MV-4-11 (cell line): Measurements from ENCODE around the gene OTOS.

Experiments
- DNase-seq: peaks from one replicate; lab custom pipeline; 2025; lab: John Stamatoyannopoulos, UW

OTOS gene

DNA sequence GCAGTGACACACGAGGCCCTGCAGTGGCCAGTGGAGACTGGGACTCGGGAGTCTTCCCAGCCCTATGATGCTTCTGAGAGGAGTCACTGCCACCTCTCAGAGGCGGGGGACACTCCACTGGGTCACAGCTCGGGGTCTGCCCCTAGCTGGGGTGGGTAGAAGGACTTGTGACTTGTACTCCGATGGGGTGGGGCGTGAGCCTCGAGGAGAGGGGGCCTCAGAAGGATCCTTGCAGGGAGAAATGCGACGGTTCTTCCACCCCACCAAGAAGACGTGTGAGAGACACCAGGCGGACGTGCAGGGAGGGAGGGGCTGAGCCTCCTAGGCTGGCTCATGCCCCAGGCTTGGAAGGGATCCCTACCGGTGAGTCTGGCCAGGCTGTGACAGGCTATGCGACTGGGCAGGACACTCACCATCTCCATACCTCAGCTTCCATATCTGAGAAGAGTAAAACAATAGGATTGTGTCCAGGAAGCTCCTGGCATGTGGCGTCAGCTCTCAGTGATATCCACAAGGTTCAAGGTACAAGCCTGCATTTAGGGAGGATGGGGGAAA, 11.1 kb upstream of the OTOS start:
- no peak for DNase-seq

DNA sequence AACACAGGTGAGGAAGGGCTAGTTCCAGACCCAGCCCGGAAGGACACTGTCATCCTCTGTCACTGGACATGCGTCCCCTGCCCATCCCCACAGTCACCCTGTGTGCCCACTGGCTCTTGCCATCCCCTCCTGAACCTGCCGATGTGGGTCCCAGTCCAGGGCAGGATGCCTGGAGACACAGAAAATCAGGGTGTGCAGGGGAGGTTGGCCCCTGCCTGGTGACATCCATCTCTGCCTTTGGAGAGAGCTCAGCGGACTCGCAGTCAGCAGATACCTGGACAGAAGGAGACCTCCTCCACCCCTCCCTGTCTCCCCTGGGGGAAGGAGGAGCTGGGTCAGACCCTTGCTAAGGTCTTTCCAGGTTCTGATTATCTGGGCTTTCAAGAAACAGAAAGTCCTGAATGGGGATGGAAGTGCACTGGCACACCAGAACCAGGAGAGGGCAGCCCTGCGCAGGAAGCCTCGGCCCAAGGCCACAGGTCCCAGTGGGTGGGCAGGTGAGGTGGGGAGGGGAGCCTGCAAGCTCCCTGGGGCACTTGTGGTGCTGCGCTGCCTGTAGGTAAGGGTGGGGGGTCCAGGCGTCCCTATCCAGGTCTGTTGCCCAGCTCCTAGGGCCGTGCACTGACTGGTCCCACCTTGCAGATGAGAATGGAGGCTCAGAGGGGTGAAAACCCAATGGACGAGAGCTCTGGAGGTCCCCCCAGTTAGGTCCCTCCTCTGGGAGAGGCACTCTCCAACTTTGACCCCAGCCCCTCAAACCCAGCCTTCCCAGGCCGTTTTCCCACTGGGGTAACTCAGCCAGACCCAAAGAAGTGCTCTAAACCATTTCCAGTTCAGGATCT, 9.7 kb upstream of the OTOS start:
- no peak for DNase-seq

DNA sequence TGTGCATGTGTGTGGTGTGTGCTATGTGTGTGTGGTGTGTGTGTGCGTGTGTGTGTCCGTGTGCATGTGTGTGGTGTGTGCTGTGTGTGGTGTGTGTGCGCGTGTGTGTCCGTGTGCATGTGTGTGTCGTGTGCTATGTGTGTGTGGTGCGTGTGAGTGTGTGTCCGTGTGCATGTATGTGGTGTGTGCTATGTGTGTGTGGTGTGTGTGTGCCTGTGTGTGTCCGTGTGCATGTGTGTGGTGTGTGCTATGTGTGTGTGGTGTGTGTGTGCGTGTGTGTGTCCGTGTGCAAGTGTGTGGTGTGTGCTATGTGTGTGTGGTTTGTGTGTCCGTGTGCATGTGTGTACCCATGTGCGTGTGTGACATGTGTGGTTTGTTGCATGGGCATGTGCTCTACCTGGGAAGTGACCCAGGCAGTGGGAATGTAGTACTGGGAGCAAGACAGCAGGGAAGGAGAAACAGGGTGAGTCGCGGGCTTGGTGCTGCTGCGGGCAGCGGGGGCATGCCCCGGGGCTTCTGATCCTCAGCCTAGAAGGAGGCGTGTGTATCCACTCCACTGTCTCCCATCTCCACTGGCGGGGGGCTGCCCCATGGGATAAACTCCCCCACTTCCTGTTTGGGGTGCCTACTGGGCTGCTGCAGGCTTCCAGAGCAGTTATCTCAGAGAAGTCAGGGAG, 7.6 kb upstream of the OTOS start:
- no peak for DNase-seq

DNA sequence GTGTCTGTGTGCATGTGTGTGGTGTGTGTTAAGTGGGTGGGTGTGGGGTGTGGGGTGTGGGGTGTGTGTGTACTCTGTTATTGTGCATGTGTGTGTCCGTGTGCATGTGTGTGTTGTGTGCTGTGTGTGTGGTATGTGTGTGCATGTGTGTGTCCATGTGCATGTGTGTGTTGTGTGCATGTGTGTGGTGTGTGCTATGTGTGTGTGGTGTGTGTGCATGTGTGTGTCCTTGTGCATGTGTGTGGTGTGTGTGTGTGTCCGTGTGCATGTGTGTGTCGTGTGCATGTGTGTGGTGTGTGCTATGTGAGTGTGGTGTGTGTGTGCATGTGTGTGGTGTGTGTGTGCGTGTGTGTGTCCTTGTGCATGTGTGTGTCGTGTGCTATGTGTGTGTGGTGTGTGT, 6.9 kb upstream of the OTOS start:
- no peak for DNase-seq

DNA sequence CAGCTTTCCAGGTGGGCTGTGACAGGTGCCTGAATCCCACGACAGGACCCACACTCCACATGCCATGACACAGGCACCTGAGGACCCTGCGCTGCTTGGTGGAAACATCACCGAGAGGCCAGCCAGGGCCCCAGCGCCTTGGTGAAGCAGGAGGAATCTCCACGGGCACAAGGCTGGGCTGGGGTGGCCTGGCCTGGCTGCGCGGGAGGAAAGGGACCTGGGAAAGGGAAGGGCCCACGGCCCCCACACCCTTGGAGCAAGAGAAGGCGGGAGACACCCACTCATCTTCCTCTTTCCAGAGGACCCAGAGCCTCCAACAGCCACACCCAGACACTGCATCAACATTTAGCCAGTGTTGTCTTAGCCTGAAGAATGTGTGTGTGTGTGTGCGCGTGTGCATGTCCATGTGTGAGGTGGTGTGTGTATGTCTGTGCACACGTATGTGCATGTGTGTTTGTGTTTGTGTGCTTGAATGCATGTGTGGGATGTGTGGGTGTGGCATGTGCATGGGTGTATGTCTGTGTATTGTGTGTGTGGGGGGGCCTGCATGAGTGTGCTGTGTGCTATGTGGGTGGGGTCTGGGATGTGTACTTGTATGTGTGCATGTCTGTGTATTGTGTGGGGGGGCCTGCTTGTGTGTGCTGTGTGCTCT, 6.3 kb upstream of the OTOS start:
- no peak for DNase-seq

DNA sequence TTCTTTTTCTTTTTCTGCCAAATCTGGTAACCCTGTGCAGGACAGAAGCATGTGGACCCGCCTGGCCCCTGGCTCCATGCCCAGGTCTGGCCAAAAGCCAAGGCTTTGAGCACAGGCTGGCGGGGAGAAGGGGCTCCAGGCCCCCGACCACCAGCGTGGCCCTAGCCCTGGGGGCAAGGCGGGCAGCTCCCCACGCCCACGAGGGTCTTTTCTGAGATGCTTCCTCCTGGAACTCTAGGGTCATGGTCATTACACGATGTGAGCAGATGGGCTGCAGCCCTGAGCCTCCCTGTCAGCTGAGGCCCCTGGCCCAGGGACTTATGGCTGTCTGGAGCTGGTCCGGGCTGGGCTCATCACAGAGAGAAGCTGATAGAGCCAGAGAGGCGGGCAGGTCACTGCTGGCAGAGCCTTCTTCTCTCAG, 5.7 kb upstream of the OTOS start:
- DNase-seq, result no peak

DNA sequence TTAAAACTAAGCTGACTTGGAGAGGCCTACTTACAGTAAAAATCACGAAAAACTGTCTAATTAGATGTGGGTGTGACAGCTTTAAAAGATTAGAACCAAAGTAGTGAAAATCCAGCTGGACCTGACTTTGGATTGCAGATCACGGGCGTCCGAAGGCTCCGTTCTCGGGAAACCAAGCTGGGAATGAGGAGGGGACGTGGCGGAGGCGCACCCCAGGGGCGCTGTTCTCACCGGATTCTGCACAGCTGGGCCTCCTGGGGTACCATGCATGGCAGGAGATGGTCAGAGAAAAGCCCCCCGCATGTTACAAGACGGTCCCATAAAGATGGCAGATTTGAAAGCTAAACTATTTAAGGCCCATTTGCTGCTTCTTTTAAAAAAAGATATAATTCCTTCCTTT, 5.0 kb upstream of the OTOS start:
- DNase-seq, result no peak

DNA sequence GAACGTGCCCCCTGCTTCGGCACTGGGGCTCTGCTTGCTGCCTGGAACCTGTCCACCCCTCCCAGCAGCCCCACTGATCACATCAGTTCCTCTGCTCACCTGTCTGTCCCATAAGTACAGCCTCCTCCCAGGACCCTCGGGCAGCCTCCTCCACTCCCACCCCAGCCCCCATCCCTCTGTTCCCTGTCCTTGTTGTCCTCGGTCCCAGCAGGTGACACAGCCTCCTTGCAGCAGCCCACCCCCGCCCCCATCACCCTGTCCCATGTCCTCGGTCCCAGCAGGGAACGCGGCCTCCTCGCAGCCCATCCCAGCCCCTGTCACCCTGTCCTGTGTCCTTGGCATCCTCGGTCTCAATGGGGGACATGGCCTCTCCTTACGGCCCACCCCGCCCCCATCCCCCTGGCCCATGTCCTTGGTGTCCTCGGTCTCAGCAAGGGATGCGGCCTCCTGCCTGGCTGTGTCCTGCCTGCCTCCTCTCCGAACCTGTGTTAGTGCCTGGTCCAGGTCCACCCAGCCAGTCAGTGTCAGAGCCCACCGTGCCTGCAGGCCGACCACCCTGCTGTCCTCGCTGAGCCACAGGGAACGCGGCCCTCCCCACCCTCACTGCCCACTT, 4.3 kb upstream of the OTOS start:
- no peak for DNase-seq

DNA sequence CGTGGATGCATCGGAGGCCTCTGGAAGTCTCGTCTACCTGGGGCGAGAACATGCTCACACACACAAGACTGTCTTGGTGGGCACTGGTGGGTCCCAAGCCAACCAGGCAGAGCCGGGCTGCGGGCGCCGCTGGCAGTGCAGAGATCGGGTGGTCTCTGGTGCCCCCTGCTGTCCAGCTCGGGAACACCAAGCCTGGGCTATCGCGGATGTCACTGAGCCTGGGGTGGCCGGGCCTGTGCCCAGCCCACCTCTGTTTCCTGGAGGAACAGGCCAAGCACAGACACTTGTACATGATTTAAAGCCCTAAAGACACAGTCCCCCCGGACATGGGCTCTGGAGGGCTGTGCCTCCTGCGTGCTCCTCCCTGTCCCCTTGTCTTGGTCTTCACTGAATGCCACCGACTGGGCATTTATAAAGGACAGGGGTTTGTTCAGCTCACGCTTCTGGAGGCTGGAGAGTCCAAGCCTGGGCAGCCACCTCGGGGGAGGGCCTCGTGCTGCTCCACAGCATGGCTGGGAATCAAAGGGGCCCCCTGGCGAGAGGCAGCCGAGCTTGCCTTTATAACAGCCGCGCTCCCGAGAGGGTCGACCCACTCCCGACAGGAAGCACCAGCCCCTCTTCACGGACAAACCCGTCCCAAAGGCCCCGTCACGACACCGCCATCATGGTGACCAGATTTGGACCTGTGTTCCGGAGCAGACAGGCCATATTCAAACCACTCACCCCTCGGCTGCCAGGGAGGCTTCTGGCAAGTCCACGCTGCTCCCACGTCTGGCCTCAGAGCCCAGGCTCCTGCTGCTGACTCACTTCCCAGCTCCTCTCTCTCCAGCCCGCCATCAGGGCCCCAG, 3.6 kb upstream of the OTOS start:
- peak; percentile 29 for DNase-seq

DNA sequence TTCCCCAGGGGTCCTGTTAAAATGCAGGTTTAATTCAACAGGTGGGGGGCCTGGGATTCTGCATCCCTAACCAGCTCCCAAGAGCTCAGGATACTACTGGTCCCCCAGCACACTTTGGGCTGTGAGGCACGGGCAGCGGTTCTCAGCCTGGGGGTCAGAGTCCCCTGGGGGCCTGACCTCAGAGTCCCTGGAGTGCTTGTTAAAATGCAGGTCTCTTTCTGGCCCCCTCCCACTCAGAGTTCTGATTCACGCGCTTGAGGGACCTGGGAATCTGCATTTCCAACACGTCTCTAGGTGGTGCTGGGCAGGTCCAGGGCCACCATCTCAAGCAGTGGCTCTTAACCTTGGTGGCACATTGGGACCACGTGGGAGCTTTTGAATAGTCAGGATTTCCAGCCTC, 2.8 kb upstream of the OTOS start:
- DNase-seq, result no peak

DNA sequence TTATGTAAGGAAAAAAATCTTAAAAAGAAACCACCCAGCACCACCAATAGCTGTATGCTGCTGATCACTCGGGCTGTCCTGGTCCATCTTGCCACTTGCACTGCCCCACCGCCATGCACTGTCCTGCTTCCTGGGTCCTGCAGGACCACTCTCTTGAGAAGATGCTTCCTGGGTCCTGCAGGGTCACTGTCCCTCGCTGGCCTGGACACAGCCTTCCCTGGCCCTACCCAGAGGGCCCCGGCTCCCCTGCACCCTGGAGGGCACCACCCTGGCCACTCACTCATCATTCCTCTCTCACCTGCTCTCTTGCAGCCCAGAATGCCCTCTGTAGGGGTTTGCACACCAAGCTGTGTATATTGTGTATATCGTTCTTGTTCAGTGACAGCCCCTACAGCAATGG, 2.4 kb upstream of the OTOS start:
- no peak for DNase-seq

DNA sequence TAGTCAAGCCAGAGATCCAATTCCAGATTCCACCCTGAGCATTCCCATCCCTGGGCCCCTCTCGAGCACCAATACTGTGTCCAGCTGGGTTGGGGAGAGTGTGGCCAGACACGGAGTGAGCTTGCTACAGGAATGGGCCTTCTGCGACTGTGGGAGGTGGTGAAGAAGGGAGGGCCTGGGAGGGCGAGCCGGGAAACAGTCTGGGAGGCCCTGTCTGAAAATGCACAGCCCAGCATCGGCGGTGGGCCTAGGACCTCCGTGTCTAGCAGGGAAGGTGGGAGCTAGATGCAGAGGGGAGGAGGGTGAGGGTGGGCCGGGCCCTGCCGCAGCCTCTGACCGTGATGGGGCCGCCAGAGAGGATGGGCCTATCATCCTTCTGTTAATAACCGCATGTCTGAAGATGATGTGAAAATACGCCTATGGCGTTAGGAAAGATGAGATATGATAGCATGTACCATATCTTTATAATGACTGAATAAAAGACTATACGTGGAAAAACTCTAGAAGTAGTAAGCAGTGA, 1.9 kb upstream of the OTOS start:
- DNase-seq, result no peak

DNA sequence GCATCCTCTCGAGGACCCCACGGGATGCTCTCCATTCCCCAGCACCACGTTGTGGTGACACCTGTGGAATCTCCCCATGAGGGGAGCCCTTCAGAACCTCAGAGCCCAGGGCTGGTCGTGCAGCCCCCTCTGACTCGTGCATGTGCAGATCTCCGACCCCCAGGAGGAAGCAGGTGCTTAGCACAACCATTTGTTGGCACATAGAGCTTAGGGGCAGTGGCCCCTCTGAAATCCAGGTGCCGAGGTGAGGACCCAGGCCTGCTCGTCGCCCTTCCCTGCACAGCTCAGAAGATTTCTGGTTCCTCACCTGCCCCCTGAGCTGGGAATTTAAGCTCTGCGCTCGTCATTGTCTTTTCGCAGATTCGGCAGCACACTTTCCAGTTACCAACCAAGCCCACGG, 1.3 kb upstream of the OTOS start:
- DNase-seq, result no peak

DNA sequence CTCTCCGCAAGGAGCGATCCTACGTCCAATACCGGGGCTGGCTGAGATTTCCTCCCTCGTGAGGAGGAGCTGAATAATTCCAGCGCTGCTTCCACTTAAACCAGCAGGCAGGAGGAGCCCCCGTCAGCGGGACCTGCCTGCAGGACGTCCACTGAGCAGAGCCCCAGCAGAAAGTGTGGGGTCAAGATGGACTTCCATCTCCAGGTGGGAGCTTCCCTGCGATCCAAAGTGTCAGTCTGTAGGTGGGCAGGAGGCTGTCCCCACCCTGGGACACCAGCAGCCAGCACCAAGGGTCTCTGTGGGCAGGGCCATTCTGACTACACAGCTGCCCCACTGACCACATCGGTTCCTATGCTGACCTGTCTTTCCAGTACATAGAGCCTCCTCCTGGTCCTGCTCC, 462 bp upstream of the OTOS start:
- no peak for DNase-seq

DNA sequence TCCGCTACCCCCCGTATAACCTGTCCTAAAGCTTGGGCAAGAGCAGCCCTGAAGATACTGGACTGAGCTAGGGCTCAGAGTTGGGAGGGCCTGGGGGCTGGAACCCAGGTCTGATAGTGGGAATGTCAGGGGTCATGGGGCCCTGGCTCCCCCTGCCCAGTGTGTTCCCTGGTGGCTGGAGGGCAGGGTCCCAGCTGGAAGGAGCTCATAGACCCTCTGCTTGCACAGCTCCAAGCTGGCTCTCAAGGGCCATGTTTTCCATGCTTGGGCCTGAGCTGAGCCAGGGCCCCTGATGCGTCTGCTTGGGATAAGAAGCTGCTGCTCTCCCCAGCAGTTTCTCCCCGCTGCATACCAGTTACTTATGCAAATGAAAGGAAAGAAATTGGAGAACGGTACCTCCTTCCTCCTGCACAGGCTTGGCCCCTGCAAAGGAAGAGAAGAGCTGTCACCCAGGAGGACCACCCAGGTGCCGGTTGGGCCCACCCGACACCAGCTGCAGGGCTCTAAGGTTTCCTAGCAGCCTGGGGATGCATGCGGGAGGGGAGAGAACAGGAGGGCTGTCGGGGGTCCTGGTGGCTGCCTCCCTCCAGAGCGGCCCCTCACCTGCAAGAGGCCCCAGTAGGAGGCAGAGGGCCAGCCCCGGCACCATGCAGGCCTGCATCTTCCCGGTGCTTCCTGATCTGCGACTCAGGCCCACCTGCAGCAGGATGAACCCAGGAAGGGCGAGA, 628 bp downstream of the OTOS start:
- no peak for DNase-seq

DNA sequence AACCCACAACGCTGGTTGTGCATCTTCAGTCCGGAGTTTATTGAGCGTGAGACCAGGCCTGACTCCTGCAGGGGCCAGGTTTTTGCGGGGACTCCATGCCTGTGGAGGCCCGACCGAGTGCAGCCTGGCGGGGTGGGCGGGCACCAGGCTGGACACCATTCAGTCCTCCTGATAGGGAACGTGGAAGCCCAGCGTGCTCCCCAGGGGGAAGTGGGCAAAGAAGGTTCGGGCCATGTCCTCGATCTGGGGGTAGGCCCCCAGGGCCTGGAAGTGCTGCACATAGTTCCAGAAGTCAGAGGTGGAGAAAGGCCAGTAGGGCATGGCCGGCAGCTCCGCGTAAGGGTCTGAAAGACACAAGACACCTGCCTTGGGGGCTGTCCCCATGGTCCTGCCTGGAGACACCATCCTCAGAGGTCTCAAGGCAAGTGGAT, 1.4 kb downstream of the OTOS start:
- DNase-seq, result no peak

DNA sequence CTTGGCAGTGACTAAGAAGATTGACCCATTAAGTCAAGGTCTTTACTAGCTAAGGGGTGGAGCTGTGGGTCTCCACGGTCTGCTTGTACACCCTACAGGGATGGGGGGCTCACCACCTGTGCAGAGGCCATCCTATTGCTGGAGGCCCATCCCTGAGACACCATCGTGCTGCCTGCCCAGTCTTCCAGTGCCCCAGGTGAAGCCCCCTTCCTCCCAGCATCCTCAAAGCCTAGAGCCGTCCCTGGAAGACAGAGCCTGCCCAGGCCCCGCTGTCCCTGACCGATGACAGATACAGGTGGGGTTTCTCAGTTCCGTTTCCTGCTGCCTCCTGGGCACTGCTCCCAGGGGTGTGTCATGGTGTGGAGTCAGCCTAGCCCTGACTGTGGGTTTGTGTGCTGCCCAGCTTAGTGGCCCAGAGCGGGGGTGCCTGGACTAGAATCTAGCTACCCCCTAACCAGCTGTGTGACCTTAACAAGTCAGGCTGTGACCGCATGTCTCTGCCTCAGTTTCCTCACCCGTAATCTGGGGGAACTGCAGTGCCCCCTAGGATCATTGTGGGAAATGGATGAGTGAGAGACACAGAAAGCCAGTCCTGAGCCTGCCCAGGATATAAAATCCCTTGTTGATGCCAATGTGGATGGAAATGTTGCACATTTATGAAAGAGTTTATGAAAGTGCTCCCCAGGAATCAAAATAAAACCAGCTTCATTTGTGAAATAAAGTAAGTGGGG, 2.0 kb downstream of the OTOS start:
- DNase-seq, result no peak

DNA sequence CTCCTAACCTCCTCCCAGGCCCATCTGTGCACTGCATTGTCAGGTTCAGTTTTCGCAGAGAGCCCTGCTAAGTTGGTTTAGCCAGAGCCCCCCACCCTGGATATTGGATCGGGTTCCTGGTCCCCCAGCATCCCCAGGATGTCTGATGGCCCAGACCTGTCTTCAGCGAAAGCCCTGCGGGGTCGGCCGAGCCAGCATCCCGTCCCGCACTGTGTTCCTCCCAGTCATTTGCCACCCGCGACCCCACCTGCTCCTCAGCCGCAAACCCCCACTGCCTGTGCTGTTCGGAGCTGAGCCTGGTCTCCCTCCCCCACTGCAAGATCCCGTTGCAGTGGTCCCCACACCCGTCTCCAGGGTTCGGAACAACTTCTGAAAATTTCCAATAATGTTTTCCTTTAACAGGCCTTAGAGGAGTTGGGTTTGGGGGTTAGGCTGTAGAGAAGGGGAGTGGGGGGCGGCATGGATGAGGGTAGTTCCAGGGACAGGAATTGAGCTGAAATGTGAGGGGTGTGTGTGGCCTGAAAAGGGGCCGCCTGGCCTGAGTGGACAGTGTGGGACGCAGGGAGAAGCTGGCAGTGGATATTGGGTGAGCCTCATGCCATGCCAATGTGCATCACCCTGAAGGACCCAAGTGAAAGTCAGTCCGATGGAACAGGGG, 2.7 kb downstream of the OTOS start:
- no peak for DNase-seq

DNA sequence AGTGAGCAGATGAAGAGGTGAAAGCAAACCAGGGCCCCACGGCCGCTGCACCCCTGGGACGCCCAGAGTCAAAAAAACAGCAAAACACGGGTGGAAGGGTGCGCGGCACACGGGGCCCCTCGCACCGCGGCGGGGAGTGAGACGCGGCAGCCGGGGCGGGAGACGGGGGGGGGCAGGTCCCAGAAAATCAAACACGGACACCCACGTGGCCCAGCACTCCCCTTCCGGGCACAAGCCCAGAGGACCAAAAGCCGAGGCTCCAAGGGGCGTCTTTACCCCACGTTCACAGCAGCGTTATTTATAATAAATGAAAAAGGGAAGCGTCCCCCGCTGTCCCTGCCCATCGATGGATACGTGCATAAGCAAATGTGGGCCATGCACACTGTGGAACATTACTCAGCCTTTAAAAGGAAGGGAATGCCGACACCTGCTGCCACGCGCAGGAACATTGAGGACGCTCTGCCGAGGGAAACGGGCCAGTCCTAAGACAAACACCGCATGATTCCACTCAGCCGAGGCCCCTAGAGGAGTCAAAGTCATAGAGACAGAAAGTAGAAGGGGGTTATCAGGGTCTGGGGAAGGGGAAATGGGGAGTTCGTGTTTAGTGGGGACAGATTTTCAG, 3.7 kb downstream of the OTOS start:
- no peak for DNase-seq
